Measurements from ENCODE around the gene GRM1.

The GRM1 gene

GRCh38 chr6:146100776-146101175, 71.9 kb downstream of the GRM1 start:
- no peak for DNase-seq

DNA sequence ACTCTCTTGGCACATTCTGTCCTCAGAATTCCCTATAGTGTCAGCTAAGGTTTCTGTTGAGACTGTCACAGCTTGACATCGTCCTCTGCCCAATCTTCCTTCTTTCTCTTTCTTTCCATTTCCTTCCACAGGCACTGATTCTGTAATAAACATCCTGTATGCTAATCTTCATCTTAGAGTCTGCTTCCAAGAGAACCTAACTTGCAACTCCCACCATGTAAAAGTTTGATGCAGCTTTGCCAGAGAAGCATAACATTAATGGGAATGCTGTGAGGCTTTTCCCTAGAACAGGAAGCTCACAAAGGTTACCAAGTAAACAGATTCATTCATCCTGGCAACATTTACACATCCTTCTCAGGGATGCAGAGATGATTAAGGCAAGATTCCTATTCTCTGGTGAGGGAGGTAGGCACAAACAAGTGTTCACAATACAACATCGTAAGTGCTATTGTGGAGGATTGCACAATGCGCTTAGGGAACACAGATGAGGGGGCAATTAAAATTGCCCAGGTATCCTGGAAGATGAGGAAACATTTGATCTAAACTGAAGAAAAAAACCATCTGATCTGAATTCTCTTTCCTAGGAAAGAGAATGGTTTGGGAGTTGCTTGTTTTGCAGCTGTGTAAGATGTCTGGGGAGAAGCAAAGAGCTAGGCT, 74.7 kb downstream of the GRM1 start:
- no peak for DNase-seq

GRCh38 chr6:146106532-146106931, 77.7 kb downstream of the GRM1 start:
- DNase-seq: no peak

DNA sequence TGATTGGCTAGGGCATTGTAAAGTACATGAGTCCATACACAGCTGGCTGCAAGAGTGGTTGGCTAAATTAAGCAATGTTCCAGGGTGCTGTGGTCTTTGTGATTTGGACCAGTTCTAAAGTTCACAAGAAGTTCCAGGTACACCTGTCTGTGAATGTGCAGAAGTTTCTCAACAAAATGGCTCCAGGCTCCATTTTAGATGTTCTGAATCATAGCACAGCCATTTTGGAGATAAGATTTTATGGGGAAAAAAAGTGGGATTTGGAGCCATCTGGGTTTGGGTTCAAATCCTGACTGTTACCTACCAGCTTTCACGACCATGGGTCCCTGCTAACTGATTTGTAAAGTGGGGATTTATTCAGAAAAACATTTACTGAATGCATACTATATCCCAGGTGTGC, 82.1 kb downstream of the GRM1 start:
- no peak for DNase-seq

GRCh38 chr6:146111881-146112450, 83.1 kb downstream of the GRM1 start:
- no peak for DNase-seq

DNA sequence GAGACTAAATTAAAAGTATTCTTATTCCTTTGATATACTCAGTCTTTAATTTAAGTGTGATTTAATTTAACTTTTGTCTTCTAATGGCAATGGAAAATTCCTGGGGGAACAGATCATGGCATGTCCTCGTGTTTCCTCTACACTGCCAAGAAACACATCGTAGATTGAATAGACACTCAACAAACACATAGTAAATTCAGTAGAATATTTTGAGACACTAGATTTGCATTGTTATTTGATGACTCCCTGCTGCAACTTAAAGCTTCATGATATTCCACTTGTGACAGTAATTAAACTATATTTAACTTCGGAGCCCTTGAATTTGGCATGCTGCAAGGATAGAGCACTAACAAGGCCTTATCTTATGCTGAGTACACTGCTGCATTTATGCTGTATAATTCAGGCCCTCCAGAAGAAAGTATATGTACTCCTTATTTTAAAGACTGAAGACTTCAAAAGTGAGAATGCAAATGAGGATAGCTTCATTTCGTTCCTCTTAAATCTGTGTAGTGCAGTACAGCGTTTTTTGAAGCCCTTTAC, 84.3 kb downstream of the GRM1 start:
- no peak for DNase-seq

- no peak for DNase-seq
Observed at GRCh38 chr6:146123616-146124015, 94.8 kb downstream of the GRM1 start.

- no peak for DNase-seq
Observed at GRCh38 chr6:146127447-146128215, 98.8 kb downstream of the GRM1 start.

- DNase-seq: no peak
Observed at GRCh38 chr6:146133866-146134265, 105.0 kb downstream of the GRM1 start.

DNA sequence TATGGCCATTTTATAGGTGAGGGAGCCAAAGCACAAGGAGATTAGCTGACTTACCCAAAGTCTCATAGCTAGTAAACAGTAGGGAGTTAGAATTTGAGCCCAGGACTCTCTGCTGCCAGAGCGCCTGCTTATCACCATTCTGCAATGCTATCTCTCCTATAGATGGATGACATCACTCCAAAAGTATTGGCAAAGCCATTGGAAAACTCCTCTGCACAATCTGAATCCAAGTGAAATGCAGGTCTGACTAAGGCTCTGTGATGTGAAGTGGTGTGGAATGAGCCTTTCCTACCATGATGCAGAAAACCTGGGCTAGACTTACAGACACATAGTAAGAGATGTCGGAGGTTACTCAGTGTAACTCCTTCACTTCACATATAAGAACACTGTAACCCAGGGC, 106.3 kb downstream of the GRM1 start:
- no peak for DNase-seq

DNA sequence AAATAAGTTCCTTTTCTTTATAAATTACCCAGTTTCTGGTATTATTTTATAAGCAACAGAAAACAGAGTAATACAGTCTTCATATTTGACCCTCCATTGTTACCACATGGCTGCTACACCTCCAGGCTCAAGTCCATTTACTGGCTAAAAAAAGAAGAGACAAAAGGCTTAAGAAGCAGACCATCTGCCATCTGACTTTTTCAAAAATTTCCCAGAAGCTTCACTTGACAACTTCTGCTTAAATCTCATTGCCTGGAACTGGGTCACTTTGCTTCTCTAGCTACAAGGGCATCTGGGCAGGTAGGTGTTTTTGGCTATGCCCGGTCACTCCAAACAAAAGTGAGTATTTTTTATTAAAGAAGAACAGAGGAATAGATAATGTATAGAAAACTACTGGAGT, 118.0 kb downstream of the GRM1 start:
- DNase-seq: no peak

DNA sequence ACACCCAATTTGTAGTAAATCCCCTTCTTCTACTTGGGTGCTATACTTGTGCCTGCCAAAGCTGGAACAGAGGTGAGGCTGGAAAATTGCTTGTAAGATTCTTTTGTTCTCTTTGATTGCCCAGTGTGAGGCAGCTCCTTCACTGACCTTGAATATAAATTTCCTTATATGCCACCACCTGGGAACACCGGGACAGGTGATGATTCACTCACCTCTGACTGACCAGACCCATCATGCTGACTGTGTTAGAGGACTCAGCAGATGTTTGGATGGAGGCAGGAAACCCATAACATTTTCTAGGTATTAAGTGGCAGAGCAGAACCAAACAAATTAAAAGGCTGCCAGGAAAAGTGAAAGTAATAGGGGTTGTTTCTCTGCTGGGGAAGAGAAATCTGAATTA, 120.9 kb downstream of the GRM1 start:
- no peak for DNase-seq

GRCh38 chr6:146153040-146153758, 124.3 kb downstream of the GRM1 start:
- DNase-seq: no peak

GRCh38 chr6:146154197-146154596, 125.3 kb downstream of the GRM1 start:
- DNase-seq: no peak

DNA sequence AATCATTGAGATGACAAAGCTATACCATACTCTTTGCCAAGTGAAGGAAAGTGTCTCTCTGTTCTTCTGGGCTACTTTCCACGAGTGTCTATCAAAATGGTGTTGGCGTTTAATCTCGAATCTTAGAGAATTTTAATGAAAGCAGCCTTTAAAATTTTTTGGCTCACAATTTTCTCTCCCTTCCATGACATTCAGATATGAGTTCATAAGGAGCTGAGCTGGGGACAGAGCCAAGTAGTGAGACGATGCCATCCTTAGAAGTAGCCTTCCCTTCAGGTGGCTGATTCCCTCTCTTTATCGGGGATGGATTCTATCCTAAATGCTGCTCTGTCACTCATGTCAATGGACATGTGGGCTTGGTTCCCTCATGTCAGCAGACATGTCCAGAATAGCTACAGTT, 132.8 kb downstream of the GRM1 start:
- no peak for DNase-seq

- no peak for DNase-seq
Observed at GRCh38 chr6:146169872-146170271, 141.0 kb downstream of the GRM1 start.

GRCh38 chr6:146177785-146178184, 148.9 kb downstream of the GRM1 start:
- no peak for DNase-seq

DNA sequence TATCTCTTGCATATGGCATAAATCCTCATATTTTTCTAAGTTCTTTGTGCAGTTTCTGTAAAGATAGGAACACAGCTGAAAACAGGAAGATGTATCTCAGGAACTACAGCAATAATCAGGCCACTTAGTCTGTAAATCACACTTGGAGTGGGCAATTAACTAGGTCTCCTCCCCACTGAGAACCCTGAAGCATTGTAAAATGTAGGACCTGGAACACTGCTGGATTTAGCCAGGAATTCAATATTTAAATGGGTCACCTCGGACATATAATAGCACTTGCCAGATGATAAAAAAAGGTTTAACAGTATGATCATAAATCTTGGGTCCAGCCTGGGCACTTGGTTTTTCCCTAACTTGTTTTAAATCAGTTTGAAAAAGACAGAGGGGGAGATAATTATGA, 155.0 kb downstream of the GRM1 start:
- no peak for DNase-seq

DNA sequence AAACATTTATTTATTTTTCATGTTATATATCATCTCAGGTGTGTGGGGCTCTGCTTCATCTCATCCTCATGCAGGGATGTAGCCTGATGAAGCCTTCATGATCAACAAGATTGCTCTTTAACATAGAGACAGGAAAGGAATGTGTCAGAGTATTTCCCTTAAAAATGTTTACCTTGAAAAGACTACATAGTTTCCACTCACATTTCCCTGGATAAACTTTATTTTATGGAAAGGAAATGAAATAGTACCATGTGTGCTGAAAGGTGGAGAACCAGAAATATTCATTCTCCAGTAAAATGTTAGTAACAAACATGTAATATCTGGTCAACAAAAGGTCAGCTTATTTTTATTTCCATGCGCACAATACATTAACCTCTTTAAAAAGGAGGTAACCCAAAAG, 155.8 kb downstream of the GRM1 start:
- no peak for DNase-seq

- DNase-seq: no peak
Observed at GRCh38 chr6:146189131-146189530, 160.3 kb downstream of the GRM1 start.

GRCh38 chr6:146190581-146190980, 161.7 kb downstream of the GRM1 start:
- DNase-seq: no peak

- DNase-seq: no peak
Observed at GRCh38 chr6:146191166-146191565, 162.3 kb downstream of the GRM1 start.

DNA sequence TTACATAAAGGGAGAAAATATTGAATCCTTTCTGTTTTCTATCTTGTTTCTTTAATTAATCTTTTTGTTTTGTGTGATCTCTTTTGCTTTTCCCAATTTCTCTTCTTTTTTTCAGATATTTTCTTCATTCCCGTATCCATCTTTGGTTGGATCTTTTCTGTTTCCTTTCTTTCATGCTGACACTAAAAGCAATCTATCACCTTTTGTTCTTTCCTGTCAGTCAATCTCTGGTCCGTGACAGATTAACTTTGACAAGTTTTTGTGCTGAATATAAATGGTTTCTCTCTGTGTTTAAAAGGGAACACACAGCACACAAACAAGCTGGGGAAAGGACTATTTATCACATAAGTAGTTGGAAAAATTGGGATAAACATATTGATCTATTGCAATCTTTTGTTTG, 162.8 kb downstream of the GRM1 start:
- DNase-seq: no peak

- DNase-seq: no peak
Observed at GRCh38 chr6:146194434-146194833, 165.6 kb downstream of the GRM1 start.
